HEK293T (cell line): ENCODE results near the gene PIAS1.

Experiments used
- BHLHE40 ChIP-seq: fragments of 450-650 bp; IDR thresholded peaks from 2 replicates; pipeline ENCODE4 v1.6.1; 2016; ENCODE audit warnings: mild to moderate bottlenecking, moderate library complexity, borderline replicate concordance
- ELF4 ChIP-seq: fragments of 450-650 bp; IDR thresholded peaks from 2 replicates; pipeline ENCODE4 v1.6.1; 2017; ENCODE audit warnings: antibody characterized with exemption
- FOXM1 ChIP-seq: fragments of 450-650 bp; IDR thresholded peaks from 2 replicates; pipeline ENCODE4 v1.6.1; 2017; ENCODE audit warnings: mild to moderate bottlenecking, borderline replicate concordance
- SP1 ChIP-seq: fragments of 450-650 bp; IDR thresholded peaks from 2 replicates; pipeline ENCODE4 v1.6.1; 2017
- TARDBP ChIP-seq: fragments of 450-650 bp; IDR thresholded peaks from 2 replicates; pipeline ENCODE4 v1.6.1; 2016

DNA sequence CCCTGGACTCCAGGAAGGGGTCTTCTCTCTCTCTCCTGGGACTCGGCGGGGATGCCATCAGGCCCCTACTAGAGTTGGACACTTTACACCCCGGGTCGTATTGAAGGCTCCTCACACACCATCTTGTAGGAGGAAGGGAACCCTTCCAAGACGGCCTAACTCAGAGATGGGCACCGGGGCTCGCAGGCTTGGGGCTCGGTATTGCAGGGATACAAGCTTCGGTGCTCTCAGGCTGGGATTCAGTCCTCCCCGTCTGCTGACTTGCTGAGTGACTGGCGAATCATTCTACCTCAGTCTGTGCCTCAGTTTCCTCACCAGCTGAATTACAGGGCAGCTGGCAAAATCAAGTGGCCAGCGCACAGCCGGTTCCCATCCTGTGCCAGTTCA, 151.4 kb downstream of the PIAS1 start:
- TF ChIP-seq SP1 (no peak), FOXM1 (no peak), TARDBP (no peak), ELF4 (no peak), BHLHE40 (no peak)
